Measurements from ENCODE around the gene RHCE. TPM values are rescaled to one million over a fixed set of nuclear protein-coding genes. Genes with fewer than 3 reads are reported as not detected.

The RHCE gene
- total RNA-seq, 1 experiment from 2014 or later: 0.24 TPM

DNA sequence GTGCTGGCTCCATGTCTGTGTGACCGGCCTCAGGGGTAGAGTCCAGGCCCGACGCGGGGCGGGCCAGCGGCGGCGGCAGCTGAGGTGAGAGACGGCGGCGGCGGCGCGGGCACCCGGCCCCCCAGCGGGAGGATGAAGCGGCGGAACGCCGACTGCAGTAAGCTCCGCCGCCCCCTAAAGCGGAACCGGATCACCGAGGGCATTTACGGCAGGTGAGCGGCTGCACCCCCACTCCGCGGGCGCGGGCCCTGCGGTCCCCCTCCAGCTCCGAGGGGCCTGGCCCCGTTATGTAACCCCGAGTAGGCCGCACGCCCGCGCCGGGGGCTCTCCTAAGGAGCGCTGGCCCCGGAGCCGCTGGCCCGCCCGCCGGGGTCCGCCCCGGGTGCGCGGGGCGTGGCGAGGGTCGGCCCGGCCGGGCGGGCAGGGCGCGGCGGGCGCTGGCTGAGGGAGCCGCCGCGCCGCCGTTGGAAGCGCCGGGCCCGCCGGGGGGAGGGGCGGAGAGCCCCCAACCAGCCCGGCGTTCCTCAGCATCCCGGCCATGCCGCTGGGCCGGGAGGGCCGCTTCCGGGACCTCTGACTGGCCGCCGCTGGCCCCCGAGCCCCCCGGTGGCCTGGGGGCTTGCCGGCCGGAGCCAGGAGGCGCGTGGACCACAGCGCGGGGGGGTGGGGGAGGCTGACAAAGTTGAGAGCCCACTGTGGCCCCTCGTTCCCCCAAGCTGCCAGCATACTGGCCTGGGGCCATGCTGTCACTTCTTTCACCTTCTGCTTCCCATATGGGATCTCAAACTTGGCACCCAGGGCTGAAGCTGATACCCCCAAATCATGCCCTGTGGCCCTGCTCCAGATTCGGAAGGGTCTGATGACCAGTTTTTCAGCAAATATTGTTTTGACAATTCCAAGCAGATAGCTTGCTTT is 10.6 kb upstream of the RHCE start:
- Mint-ChIP-seq H3K4me1 (peaks cover 16% of the 10 kb centered on the region), H3K27ac (no peak overlapping the region)
- POLR2A ChIA-PET: no interaction called here

DNA sequence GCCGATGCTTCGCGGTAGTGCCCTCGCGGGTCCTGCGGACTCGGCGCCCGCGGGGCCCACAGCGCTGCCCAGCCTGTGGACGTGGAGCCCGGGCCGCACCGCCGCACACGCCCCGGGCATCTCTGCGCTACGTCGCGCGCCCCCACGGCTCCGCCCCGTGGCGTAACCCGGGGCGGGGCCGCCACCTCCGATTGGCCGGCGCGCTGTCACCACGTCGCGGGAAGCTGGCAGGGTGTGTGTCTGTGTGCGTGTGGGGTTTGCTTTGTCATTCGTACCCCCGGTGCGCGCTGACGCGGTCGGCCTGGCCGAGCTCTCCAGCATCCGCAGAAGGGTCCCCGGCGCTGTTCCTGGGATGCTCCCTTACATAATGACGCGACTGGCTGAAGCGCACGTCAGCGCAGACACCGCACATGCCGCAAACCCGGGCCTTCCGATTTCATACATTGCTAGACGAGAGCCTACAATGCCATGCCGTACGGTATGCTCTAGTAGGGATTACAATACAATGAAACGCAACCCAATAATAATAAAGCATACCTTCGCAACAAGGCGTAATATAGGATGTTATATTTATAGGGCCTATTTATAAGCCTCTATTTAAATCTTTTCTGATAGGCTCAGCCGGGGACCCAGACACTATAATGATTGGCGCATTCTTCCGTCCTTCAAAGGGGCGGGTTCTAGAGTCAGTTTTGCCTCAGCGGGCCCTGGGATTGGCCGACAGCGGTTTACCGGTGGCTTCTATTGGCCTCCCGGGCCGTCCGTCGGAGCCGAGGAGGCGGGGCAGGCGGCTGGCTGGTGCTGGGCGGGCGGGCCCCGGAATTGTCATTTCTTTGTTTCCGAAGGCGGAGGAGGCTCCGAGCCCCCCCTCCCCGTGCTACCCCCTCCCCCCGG is 9.7 kb upstream of the RHCE start, which contains the start of gene MACO1:
Gene MACO1, plus strand, starts transcription at position 825 of the 894 bp plus-strand sequence. CDS start 202 bp downstream, outside the sequence.
- ChIA-PET CTCF (interaction anchor here (0.6 to 1.3 kb wide), 4 partner anchors 49 to 178 kb away, joined by 3 to 5 read pairs (median 4); no protein-coding TSS in a partner anchor), POLR2A (no interaction called here)
- Mint-ChIP-seq H3K27me3 (ENCODE audit: low read depth) (peaks cover 16% of the 10 kb centered on the region), H3K4me3 (peak within 1 kb of the TSS; percentile 90), H3K36me3 (no peaks in the 10 kb centered on the region), H3K27ac (peak within 1 kb of the TSS; percentile 94), H3K4me1 (peaks cover 16% of the 10 kb centered on the region), H3K9me3 (no peaks in the 10 kb centered on the region)
- peak; percentile 96 for ATAC-seq
- TF ChIP-seq ZBTB21 (CRISPR knock-in tag; IDR thresholded peaks at IDR 0.05; ENCODE audit: borderline replicate concordance) (no peak), CREM (CRISPR knock-in tag; IDR thresholded peaks at IDR 0.05) (0 out of 2 replicates have a peak, but pooled peaks have one; percentile 24), ZNF232 (CRISPR knock-in tag; IDR thresholded peaks at IDR 0.05) (0 out of 2 replicates have a peak, but pooled peaks have one; percentile 51), ZNF317 (CRISPR knock-in tag; IDR thresholded peaks at IDR 0.05; ENCODE audit: borderline replicate concordance, low read depth) (0 out of 2 replicates have a peak, but pooled peaks have one; percentile 26), NFYB (CRISPR knock-in tag; conservative IDR thresholded peaks at IDR 0.05; ENCODE audit: low read depth) (peak; percentile 91), ZNF671 (CRISPR knock-in tag; IDR thresholded peaks at IDR 0.05) (no peak), SP1 (CRISPR knock-in tag; conservative IDR thresholded peaks at IDR 0.05) (0 out of 2 replicates have a peak, but pooled peaks have one; percentile 23)
- TF ChIP-seq, protein P1, sequence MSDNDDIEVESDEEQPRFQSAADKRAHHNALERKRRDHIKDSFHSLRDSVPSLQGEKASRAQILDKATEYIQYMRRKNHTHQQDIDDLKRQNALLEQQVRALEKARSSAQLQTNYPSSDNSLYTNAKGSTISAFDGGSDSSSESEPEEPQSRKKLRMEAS (CRISPR knock-in tag; IDR thresholded peaks at IDR 0.05): peak; percentile 63
- TF ChIP-seq, protein P2, sequence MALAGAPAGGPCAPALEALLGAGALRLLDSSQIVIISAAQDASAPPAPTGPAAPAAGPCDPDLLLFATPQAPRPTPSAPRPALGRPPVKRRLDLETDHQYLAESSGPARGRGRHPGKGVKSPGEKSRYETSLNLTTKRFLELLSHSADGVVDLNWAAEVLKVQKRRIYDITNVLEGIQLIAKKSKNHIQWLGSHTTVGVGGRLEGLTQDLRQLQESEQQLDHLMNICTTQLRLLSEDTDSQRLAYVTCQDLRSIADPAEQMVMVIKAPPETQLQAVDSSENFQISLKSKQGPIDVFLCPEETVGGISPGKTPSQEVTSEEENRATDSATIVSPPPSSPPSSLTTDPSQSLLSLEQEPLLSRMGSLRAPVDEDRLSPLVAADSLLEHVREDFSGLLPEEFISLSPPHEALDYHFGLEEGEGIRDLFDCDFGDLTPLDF (CRISPR knock-in tag; IDR thresholded peaks at IDR 0.05): 0 out of 2 replicates have a peak, but pooled peaks have one; percentile 19
- TF ChIP-seq, protein P3, sequence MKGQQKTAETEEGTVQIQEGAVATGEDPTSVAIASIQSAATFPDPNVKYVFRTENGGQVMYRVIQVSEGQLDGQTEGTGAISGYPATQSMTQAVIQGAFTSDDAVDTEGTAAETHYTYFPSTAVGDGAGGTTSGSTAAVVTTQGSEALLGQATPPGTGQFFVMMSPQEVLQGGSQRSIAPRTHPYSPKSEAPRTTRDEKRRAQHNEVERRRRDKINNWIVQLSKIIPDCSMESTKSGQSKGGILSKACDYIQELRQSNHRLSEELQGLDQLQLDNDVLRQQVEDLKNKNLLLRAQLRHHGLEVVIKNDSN (CRISPR knock-in tag; IDR thresholded peaks at IDR 0.05): no peak
- TF ChIP-seq, protein P4, sequence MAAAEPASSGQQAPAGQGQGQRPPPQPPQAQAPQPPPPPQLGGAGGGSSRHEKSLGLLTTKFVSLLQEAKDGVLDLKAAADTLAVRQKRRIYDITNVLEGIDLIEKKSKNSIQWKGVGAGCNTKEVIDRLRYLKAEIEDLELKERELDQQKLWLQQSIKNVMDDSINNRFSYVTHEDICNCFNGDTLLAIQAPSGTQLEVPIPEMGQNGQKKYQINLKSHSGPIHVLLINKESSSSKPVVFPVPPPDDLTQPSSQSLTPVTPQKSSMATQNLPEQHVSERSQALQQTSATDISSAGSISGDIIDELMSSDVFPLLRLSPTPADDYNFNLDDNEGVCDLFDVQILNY (CRISPR knock-in tag; IDR thresholded peaks at IDR 0.05): peak; percentile 59; the same call in 1 of the 2 replicates
- peak; percentile 96 for DNase-seq (ENCODE audit: low spot score)

More for the DNA sequence above, 10.6 kb upstream of the RHCE start:
- Mint-ChIP-seq H3K27me3 (ENCODE audit: low read depth) (peaks cover 16% of the 10 kb centered on the region), H3K36me3 (no peaks in the 10 kb centered on the region), H3K9me3 (no peaks in the 10 kb centered on the region), H3K4me3 (peak overlapping the region; percentile 90)
- TF ChIP-seq ETV6 (CRISPR knock-in tag; IDR thresholded peaks at IDR 0.05): peak; percentile 21; the same call in 1 of the 2 replicates
- TF ChIP-seq NR3C1 (CRISPR knock-in tag; conservative IDR thresholded peaks at IDR 0.05; ENCODE audit: low read depth): no peak
- no peak for TF ChIP-seq RORB (CRISPR knock-in tag; IDR thresholded peaks at IDR 0.05)
- TF ChIP-seq ZNF232 (CRISPR knock-in tag; IDR thresholded peaks at IDR 0.05): no peak
- TF ChIP-seq, protein P1 (CRISPR knock-in tag; IDR thresholded peaks at IDR 0.05): no peak; the same call in 1 of the 2 replicates
- no peak for TF ChIP-seq NR1H2 (CRISPR knock-in tag; IDR thresholded peaks at IDR 0.05)
- no peak for TF ChIP-seq MXD4 (CRISPR knock-in tag; IDR thresholded peaks at IDR 0.05; ENCODE audit: borderline replicate concordance)
- no peak for TF ChIP-seq GTF2I (CRISPR knock-in tag; conservative IDR thresholded peaks at IDR 0.05)
- no peak for TF ChIP-seq EMX1 (CRISPR knock-in tag; IDR thresholded peaks at IDR 0.05)
- TF ChIP-seq, protein P5, sequence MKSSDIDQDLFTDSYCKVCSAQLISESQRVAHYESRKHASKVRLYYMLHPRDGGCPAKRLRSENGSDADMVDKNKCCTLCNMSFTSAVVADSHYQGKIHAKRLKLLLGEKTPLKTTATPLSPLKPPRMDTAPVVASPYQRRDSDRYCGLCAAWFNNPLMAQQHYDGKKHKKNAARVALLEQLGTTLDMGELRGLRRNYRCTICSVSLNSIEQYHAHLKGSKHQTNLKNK (CRISPR knock-in tag; IDR thresholded peaks at IDR 0.05): no peak
- TF ChIP-seq FOXP1 (CRISPR knock-in tag; IDR thresholded peaks at IDR 0.05; ENCODE audit: borderline replicate concordance): 0 out of 2 replicates have a peak, but pooled peaks have one; percentile 14
- TF ChIP-seq, protein P6, sequence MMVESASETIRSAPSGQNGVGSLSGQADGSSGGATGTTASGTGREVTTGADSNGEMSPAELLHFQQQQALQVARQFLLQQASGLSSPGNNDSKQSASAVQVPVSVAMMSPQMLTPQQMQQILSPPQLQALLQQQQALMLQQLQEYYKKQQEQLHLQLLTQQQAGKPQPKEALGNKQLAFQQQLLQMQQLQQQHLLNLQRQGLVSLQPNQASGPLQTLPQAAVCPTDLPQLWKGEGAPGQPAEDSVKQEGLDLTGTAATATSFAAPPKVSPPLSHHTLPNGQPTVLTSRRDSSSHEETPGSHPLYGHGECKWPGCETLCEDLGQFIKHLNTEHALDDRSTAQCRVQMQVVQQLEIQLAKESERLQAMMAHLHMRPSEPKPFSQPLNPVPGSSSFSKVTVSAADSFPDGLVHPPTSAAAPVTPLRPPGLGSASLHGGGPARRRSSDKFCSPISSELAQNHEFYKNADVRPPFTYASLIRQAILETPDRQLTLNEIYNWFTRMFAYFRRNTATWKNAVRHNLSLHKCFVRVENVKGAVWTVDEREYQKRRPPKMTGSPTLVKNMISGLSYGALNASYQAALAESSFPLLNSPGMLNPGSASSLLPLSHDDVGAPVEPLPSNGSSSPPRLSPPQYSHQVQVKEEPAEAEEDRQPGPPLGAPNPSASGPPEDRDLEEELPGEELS (CRISPR knock-in tag; IDR thresholded peaks at IDR 0.05): peak; percentile 6; the same call in 1 of the 2 replicates
- CTCF ChIA-PET: interaction anchor here (0.6 to 1.3 kb wide), 5 partner anchors 50 to 177 kb away, joined by 3 to 5 read pairs (median 4); no protein-coding TSS in a partner anchor
- DNase-seq (ENCODE audit: low spot score) (peak; percentile 45), ATAC-seq (peak; percentile 1; the same call in 1 of the 2 replicates)
